ENCODE data around the gene OSTN. TPM values are rescaled to one million over a fixed set of nuclear protein-coding genes. Genes with fewer than 3 reads are reported as not detected.
A peak's percentile ranks its signal among the peaks of the same experiment; 100 is the strongest.
"Not testable (repeated sequence)": the region's sequence is repeated elsewhere in the genome, so short reads cannot be mapped to it uniquely, and the experiment has no call there.

The OSTN gene
- total RNA-seq, 1 experiment from 2014 or later = not detected

- RAD21 ChIA-PET (ENCODE audit: low non-redundant PET in 1 of 2, low total read pairs in 2 of 2, uncharacterized antibody in 2 of 2, unreplicated experiment in 2 of 2) = no interaction called here
- no peak for TF ChIP-seq JUND (IDR thresholded peaks at IDR 0.05)
- peak; percentile 60 for TF ChIP-seq RAD21 (IDR thresholded peaks at IDR 0.05; ENCODE audit: low read depth)
- TF ChIP-seq CTCF (IDR thresholded peaks at IDR 0.05 in 2 of 3, conservative IDR thresholded peaks at IDR 0.05 in 1 of 3; ENCODE audit: borderline replicate concordance in 1 of 3, insufficient read depth in 1 of 3, low read depth in 2 of 3, low read length in 2 of 3) = peak; percentile 25 to 45 (median 26); a peak in 4 of 6 replicates
- H3K4me3 ChIP-seq (replicated peaks in 1 of 2; ENCODE audit: low read depth in 1 of 2, low read length in 2 of 2) = no peak overlapping the region
- intact Hi-C loops (cut with micrococcal nuclease) = loop anchor here (5.0 to 10.0 kb wide), 2 partner anchors 143 to 1200 kb away; no protein-coding TSS in a partner anchor
- no peak overlapping the region for H3K27ac ChIP-seq (ENCODE audit: low read depth, low read length)
- peaks cover 7 to 20% of the 10 kb centered on the region in 2 experiments for H3K4me1 ChIP-seq (ENCODE audit: control insufficient read depth in 1 of 2, insufficient read depth in 2 of 2, low read length in 2 of 2)
- no peaks in the 10 kb centered on the region for H3K36me3 ChIP-seq (ENCODE audit: control insufficient read depth in 1 of 2, insufficient read depth in 2 of 2, low read length in 2 of 2)
- H3K9me3 ChIP-seq (ENCODE audit: control insufficient read depth in 1 of 2, insufficient read depth in 1 of 2, low read depth in 1 of 2, low read length in 2 of 2) = no peaks in the 10 kb centered on the region
- H3K9me2 ChIP-seq (ENCODE audit: insufficient read depth) = no peaks in the 10 kb centered on the region
- CTCF ChIA-PET = interaction anchor here (1.2 to 1.7 kb wide), 4 partner anchors 92 to 1200 kb away, joined by 3 to 4 read pairs (median 4); no protein-coding TSS in a partner anchor
- POLR2A ChIA-PET = no interaction called here
- H3K27me3 ChIP-seq (ENCODE audit: insufficient read depth, low read length) = no peaks in the 10 kb centered on the region
- ATAC-seq (no peak), DNase-seq (ENCODE audit: low read depth, low spot score) (no peak)
- no peak overlapping the region for H3K4me2 ChIP-seq (ENCODE audit: low read length)
- H3K9ac ChIP-seq (ENCODE audit: low read length) = no peak overlapping the region
- H4K20me1 ChIP-seq (ENCODE audit: insufficient read depth) = no peaks in the 10 kb centered on the region
- no TSS peak for BruUV-seq (replicated peaks)
- no peaks in the 10 kb centered on the region for H3K79me2 ChIP-seq (ENCODE audit: insufficient read depth, low read length)
- H2AFZ ChIP-seq (ENCODE audit: low read depth, low read length, poor library complexity, severe bottlenecking) = peak overlapping the region; percentile 30
These were observed 45.3 kb downstream of the OSTN start for GRCh38 chr3:191244242-191244867.

- H3K79me2 ChIP-seq (ENCODE audit: insufficient read depth, low read length); H3K27me3 ChIP-seq (ENCODE audit: insufficient read depth, low read length); H3K27ac ChIP-seq (ENCODE audit: low read depth, low read length); H4K20me1 ChIP-seq (ENCODE audit: insufficient read depth); H2AFZ ChIP-seq (ENCODE audit: low read depth, low read length, poor library complexity, severe bottlenecking); H3K36me3 ChIP-seq (ENCODE audit: control insufficient read depth in 1 of 2, insufficient read depth in 2 of 2, low read length in 2 of 2); H3K9me2 ChIP-seq (ENCODE audit: insufficient read depth); H3K9ac ChIP-seq (ENCODE audit: low read length); POLR2A ChIA-PET; H3K9me3 ChIP-seq (ENCODE audit: control insufficient read depth in 1 of 2, insufficient read depth in 1 of 2, low read depth in 1 of 2, low read length in 2 of 2); H3K4me3 ChIP-seq (replicated peaks in 1 of 2; ENCODE audit: low read depth in 1 of 2, low read length in 2 of 2); DNase-seq (ENCODE audit: low read depth, low spot score); BruUV-seq (replicated peaks); RAD21 ChIA-PET (ENCODE audit: low non-redundant PET in 1 of 2, low total read pairs in 2 of 2, uncharacterized antibody in 2 of 2, unreplicated experiment in 2 of 2): not testable (repeated sequence)
- CTCF ChIA-PET = interaction anchor here (0.7 kb wide), 1 partner anchor 94 kb away, joined by 4 read pairs; no protein-coding TSS in a partner anchor
- Histone ChIP-seq H3K4me2 (ENCODE audit: low read length) (peak overlapping the region; percentile 52; the same call in 1 of the 2 replicates), H3K4me1 (ENCODE audit: control insufficient read depth in 1 of 2, insufficient read depth in 2 of 2, low read length in 2 of 2) (peaks cover 7 to 20% of the 10 kb centered on the region in 2 experiments)
- peak; percentile 15; the same call in 1 of the 2 replicates for ATAC-seq
- intact Hi-C loops (cut with micrococcal nuclease) = loop anchor here (5.0 to 10.0 kb wide), 2 partner anchors 86 to 1199 kb away; partner anchors contain the start of gene UTS2B
These were observed 47.0 kb downstream of the OSTN start for GRCh38 chr3:191246034-191246433.

All from HCT116 (cell line).